ENCODE results near the gene BICRA.
A peak's percentile ranks its signal among the peaks of the same experiment; 100 is the strongest.

BICRA gene

GRCh38 chr19:47601180-47601904, 7.6 kb upstream of the BICRA start:
- no peak for DNase-seq

- DNase-seq = peak; percentile 25
Observed at GRCh38 chr19:47603706-47604565, 5.0 kb upstream of the BICRA start.

DNA sequence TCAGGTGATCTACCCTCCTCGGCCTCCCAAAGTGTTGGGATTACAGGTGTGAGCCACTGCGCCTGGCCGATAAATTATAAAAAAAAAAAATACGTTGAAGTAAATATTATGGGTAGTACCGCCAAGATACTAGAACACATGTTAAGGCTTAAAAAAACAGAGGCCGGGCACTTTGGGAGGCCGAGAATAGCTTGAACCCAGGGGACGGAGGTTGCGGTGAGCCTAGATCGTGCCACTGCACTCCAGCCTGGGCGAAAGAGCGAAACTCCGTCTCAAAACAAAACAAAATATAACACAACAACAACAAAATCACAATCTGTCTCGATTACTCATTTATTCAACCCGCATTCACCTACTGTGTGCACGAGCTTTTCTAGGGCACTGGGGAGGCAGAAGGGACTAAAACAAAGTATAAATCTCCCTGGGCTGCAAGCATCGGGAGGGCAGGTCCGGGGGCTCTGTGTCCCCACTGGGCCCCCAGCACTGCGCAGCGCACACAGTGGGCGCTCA, 1.3 kb upstream of the BICRA start:
- DNase-seq = no peak

GRCh38 chr19:47608074-47608918, 638 bp upstream of the BICRA start:
- peak; percentile 94 for DNase-seq

DNA sequence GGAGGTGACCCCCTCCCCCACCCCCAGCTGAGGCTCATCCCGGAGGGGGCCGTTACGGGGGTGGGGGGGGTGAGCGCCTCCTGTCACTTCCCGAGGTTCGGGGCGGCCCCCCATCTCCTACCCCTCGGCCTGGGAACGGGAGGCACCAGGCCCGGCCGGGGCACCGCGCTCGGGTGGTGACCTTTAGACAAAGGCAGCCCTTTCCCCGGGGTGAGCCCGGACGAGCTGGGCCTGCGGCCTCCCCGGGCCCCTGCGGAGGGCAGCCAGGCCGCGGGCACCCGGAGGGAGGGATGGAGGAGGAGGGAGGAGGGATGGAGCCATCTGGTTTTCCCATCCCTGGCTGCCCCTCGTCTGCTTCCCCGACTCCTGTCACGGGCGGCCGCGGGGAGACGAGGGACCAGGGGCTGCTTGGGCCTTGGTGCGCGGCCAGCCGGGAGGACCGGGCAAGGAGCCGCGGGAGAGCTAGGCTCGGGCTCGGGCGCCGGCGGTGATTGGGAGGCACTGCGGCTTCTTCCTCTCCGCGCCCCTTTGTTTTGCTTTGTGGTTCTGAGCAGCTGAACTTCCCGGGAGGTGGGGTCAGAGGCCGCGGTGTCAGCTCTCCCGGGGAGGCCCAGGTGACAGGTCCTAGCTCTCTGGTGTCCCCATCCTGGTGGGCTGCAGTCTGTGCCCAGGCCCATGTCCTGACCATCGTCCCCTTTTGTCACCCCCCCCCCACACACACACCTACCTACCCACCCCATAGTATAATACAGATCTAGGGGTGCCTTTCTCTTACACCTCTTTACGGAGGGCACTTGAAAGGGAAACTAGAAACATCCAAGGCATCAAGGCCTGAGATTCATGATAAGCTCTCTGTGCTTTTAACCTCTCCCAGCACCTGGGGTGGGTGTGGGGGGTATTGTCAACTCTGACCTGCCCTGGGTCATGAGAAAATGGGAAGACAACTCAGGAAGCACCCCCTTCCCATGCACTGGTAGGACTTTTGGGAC, 1.3 kb downstream of the BICRA start:
- DNase-seq = peak; percentile 4

GRCh38 chr19:47610902-47611301, 2.0 kb downstream of the BICRA start:
- no peak for DNase-seq

GRCh38 chr19:47613165-47614020, 4.5 kb downstream of the BICRA start:
- DNase-seq = no peak

- DNase-seq = no peak
Observed at GRCh38 chr19:47614021-47614295, 5.0 kb downstream of the BICRA start.

GRCh38 chr19:47614559-47614958, 5.6 kb downstream of the BICRA start:
- no peak for DNase-seq

DNA sequence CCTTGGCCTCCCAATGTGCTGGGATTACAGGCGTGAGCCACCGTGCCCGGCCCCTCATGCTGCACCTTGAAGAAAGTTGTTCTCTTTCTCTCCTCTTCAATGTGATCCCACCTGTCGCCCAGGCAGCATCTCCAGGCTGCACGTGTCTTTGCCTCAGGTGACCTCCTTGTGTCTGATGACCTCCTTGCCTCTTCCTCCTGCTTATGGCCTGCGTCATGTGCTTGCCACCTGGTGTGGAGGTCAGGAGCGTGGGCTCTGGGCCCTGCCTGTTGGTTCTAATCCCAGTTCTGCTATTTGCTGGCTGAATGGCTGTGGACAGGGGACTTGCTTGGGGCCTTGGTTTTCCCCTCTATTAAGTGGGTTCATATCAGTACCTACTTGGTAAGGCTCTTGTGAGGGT, 6.3 kb downstream of the BICRA start:
- DNase-seq = no peak

DNA sequence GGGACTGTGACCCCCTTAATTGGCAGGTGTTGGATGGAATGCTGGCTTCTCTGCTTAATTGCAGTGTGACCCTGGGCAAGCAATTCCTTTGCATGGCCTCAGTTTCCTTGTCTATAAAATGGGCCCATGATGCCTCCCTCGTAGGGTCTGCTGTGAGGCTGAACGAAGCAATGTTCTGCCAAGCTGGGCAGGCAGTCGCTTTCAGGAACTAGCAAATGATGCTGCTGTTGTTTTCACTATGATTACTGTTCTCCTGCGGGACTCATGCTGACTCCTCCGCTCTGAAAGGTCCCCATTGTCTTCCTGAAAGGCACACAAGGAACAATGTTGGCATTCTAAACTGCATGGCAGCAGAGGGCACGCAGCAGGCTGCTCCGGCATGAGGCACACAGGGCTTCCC, 6.8 kb downstream of the BICRA start:
- no peak for DNase-seq

- DNase-seq = no peak
Observed at GRCh38 chr19:47618771-47619170, 9.8 kb downstream of the BICRA start.

- DNase-seq = no peak
Observed at GRCh38 chr19:47619763-47620162, 10.8 kb downstream of the BICRA start.

GRCh38 chr19:47623151-47623920, 14.4 kb downstream of the BICRA start:
- no peak for DNase-seq

DNA sequence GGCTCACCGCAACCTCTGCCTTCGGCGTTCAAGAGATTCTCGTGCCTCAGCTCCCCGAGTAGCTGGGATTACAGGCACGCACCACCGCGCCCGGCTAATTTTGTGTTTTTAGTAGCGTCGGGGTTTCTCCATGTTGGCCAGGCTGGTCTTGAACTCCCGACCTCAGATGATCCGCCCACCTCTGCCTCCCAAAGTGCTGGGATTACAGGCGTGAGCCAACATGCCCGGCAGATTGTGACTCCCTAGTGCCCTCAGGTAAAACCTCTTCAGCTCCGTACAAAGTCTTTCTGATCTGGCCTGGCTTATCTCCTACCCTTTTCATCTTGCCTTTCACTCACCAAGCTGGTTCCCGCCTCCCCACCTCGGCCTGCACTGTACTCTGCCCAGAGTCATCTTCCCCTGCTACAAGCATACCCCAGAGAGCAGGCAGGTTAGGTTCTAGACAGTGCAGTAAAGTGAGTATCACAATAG, 15.0 kb downstream of the BICRA start:
- DNase-seq = no peak

GRCh38 chr19:47625650-47626049, 16.7 kb downstream of the BICRA start:
- DNase-seq = no peak

DNA sequence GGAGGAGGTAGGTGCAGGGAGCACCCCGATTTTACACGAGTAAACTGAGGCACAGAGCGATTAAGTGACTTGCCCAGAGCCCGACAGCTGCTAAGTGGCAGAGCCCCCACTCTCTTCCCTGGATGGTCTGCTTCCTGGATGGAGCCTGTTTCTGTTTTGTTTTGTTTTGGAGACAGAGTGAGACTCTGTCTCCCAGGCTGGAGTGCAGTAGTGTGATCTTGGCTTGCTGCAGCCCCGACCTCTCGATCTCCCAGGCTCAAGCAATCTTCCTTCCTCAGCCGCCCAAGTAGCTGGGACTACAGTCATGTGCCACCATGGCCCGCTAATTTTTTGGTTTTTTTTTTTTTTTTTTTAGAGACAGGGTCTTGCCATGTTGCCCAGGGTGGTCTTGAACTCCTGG, 17.3 kb downstream of the BICRA start:
- DNase-seq = no peak

GRCh38 chr19:47628078-47628771, 19.3 kb downstream of the BICRA start:
- DNase-seq = no peak

DNA sequence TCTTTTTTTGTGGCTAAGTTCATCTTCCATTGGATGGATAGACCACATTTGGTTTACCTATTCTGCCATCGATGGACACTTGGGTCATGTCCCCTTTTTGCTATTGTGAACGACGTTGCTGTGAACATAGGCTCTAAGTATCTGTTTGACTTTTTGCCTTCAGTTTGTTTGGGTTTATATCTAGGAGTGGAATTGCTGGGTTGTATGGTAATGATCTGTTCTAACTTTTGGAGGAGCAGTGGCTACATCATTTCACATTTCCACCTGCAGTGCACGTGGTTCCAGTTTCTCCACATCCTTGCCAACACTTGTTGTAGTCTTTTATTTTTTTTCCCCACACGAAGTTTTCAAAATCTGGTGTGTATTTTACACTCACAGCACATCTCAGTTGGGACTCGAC, 21.7 kb downstream of the BICRA start:
- no peak for DNase-seq

Measured in GDM1 (cell line).